ENCODE measurements around the gene PLEKHH2. TPM values are rescaled to one million over a fixed set of nuclear protein-coding genes. Genes with fewer than 3 reads are reported as not detected.

PLEKHH2 gene
- total RNA-seq, 2 donors from 2014 or later = 5.0 to 5.3 TPM

GRCh38 chr2:43812006-43812405 is 174.9 kb downstream of the PLEKHH2 start:
- Histone ChIP-seq H3K36me3 (ENCODE audit: control insufficient read depth, insufficient read depth, low read length) (no peaks in the 10 kb centered on the region), H3K9ac (ENCODE audit: extremely low read depth, low read length, poor library complexity, severe bottlenecking) (no peak overlapping the region), H3K27me3 (ENCODE audit: control insufficient read depth, insufficient read depth, low read length, poor library complexity, severe bottlenecking) (no peaks in the 10 kb centered on the region), H3K27ac (ENCODE audit: low read depth, low read length) (no peak overlapping the region), H3K9me3 (ENCODE audit: control insufficient read depth, low read length) (no peaks in the 10 kb centered on the region), H3K4me1 (ENCODE audit: control insufficient read depth, insufficient read depth, low read length) (no peaks in the 10 kb centered on the region), H3K4me3 (ENCODE audit: low read length) (no peak overlapping the region)
- Mint-ChIP-seq H3K27me3 (ENCODE audit: insufficient read depth) (no peaks in the 10 kb centered on the region), H3K9me3 (no peaks in the 10 kb centered on the region), H3K27ac (no peak overlapping the region), H3K4me3 (no peak overlapping the region), H3K36me3 (ENCODE audit: low read depth) (no peaks in the 10 kb centered on the region), H3K4me1 (peaks cover 7% of the 10 kb centered on the region)
- no peak for DNase-seq
- 83 to 89% methylated on average over 1 to 2 of the region's 2 CpGs for WGBS, 2 experiments (ENCODE audit: insufficient coverage in 1 of 2, insufficient read length in 1 of 2)
- no peak for TF ChIP-seq CTCF (conservative IDR thresholded peaks at IDR 0.05)

GRCh38 chr2:43812947-43813346 is 175.9 kb downstream of the PLEKHH2 start:
- no peak for DNase-seq
- WGBS, 2 experiments (ENCODE audit: insufficient coverage in 1 of 2, insufficient read length in 1 of 2) = 78% methylated on average over 2 of the region's 2 CpGs; no CpG with 5 or more reads in 1 of the 2 experiments
- H3K36me3 ChIP-seq (ENCODE audit: control insufficient read depth, insufficient read depth, low read length) = no peaks in the 10 kb centered on the region
- TF ChIP-seq CTCF (conservative IDR thresholded peaks at IDR 0.05) = no peak
- no peak overlapping the region for H3K27ac ChIP-seq (ENCODE audit: low read depth, low read length)
- no peaks in the 10 kb centered on the region for H3K9me3 Mint-ChIP-seq
- no peaks in the 10 kb centered on the region for H3K4me1 ChIP-seq (ENCODE audit: control insufficient read depth, insufficient read depth, low read length)
- no peaks in the 10 kb centered on the region for H3K9me3 ChIP-seq (ENCODE audit: control insufficient read depth, low read length)
- no peaks in the 10 kb centered on the region for H3K36me3 Mint-ChIP-seq (ENCODE audit: low read depth)
- H3K4me1 Mint-ChIP-seq = no peaks in the 10 kb centered on the region
- no peak overlapping the region for H3K27ac Mint-ChIP-seq
- H3K27me3 Mint-ChIP-seq (ENCODE audit: insufficient read depth) = no peaks in the 10 kb centered on the region
- H3K4me3 ChIP-seq (ENCODE audit: low read length) = no peak overlapping the region
- no peak overlapping the region for H3K4me3 Mint-ChIP-seq
- H3K27me3 ChIP-seq (ENCODE audit: control insufficient read depth, insufficient read depth, low read length, poor library complexity, severe bottlenecking) = no peaks in the 10 kb centered on the region
- H3K9ac ChIP-seq (ENCODE audit: extremely low read depth, low read length, poor library complexity, severe bottlenecking) = no peak overlapping the region

- Histone ChIP-seq H3K9me3 (ENCODE audit: control insufficient read depth, low read length) (no peaks in the 10 kb centered on the region), H3K27me3 (ENCODE audit: control insufficient read depth, insufficient read depth, low read length, poor library complexity, severe bottlenecking) (no peaks in the 10 kb centered on the region), H3K4me3 (ENCODE audit: low read length) (no peak overlapping the region), H3K4me1 (ENCODE audit: control insufficient read depth, insufficient read depth, low read length) (no peaks in the 10 kb centered on the region), H3K9ac (ENCODE audit: extremely low read depth, low read length, poor library complexity, severe bottlenecking) (no peak overlapping the region), H3K36me3 (ENCODE audit: control insufficient read depth, insufficient read depth, low read length) (no peaks in the 10 kb centered on the region), H3K27ac (ENCODE audit: low read depth, low read length) (no peak overlapping the region)
- H3K4me3 Mint-ChIP-seq = no peak overlapping the region
- no peaks in the 10 kb centered on the region for H3K27me3 Mint-ChIP-seq (ENCODE audit: insufficient read depth)
- no peaks in the 10 kb centered on the region for H3K36me3 Mint-ChIP-seq (ENCODE audit: low read depth)
- no peak for DNase-seq
- no peaks in the 10 kb centered on the region for H3K4me1 Mint-ChIP-seq
- WGBS, 2 experiments (ENCODE audit: insufficient coverage in 1 of 2, insufficient read length in 1 of 2) = 95% methylated on average over 2 of the region's 3 CpGs; no CpG with 5 or more reads in 1 of the 2 experiments
- no peak overlapping the region for H3K27ac Mint-ChIP-seq
- TF ChIP-seq CTCF (conservative IDR thresholded peaks at IDR 0.05) = no peak
- H3K9me3 Mint-ChIP-seq = no peaks in the 10 kb centered on the region
Observed at GRCh38 chr2:43814711-43815110, 177.7 kb downstream of the PLEKHH2 start.

Other genes with a start within 250 kb of the PLEKHH2 start
- gene THADA, start 41.2 kb upstream of the PLEKHH2 start, total RNA-seq = 10 to 100 TPM; 32.8 to 35.0 TPM
- gene C1GALT1C1L, start 39.2 kb downstream of the PLEKHH2 start, total RNA-seq = not detected
- 10 to 100 TPM; 17.1 to 39.7 TPM for gene DYNC2LI1, start 136.8 kb downstream of the PLEKHH2 start, total RNA-seq
- gene ABCG5, start 201.6 kb downstream of the PLEKHH2 start, total RNA-seq = not detected
- gene ABCG8, start 201.7 kb downstream of the PLEKHH2 start, total RNA-seq = not detected

Data from endodermal cell (in vitro differentiated cells).